ENCODE measurements around the gene ST6GALNAC3.

Gene ST6GALNAC3

DNA sequence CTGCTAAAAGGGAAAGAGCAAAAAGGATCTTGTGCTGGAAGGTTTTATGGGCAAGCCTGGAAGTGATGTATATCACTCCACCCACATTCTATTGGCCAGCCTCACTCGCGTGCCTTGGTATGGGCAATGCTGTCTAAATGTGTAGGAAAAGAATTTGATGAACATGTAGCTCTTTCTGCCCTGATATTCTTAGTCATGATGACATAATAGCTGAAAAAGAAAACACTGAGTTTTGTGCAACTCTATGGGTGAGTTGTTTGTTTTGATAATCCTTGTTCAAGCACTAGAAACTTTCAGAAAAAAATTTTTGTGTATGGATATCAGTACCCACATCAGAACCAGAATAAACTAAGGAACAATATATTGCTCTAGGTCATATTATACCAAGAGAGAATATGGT is 561.2 kb downstream of the ST6GALNAC3 start:
- H3K27ac ChIP-seq (ENCODE audit: low read depth, low read length) = no peak overlapping the region

DNA sequence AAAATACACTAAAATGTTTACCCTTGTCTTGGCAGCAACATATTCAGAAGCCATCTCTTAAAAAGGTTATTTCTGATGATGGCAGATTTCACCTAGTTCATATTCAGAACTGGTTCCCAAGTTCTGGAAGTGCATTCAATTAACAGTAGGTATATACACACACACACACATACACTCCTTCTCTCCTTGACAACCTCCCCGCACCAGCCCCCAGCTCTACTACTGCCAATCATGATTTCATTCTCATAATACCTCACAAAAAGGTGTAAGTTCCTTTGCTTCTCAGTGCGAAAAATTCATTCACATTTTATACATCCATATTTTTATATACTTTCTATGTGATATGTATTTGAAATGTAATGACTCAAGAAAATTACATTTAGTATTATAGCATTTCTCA is 564.6 kb downstream of the ST6GALNAC3 start:
- no peaks in the 10 kb centered on the region for H3K27me3 ChIP-seq (ENCODE audit: control insufficient read depth, low read length)
- no peaks in the 10 kb centered on the region for H3F3A ChIP-seq (ENCODE audit: control insufficient read depth, insufficient read depth)
- TF ChIP-seq, protein P1, sequence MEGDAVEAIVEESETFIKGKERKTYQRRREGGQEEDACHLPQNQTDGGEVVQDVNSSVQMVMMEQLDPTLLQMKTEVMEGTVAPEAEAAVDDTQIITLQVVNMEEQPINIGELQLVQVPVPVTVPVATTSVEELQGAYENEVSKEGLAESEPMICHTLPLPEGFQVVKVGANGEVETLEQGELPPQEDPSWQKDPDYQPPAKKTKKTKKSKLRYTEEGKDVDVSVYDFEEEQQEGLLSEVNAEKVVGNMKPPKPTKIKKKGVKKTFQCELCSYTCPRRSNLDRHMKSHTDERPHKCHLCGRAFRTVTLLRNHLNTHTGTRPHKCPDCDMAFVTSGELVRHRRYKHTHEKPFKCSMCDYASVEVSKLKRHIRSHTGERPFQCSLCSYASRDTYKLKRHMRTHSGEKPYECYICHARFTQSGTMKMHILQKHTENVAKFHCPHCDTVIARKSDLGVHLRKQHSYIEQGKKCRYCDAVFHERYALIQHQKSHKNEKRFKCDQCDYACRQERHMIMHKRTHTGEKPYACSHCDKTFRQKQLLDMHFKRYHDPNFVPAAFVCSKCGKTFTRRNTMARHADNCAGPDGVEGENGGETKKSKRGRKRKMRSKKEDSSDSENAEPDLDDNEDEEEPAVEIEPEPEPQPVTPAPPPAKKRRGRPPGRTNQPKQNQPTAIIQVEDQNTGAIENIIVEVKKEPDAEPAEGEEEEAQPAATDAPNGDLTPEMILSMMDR (IDR thresholded peaks at IDR 0.05; ENCODE audit: low read depth, low read length, poor library complexity, severe bottlenecking) = no peak
- no peak for TF ChIP-seq EZH2phosphoT487 (IDR thresholded peaks at IDR 0.05; ENCODE audit: borderline replicate concordance, low read length)
- H3K79me2 ChIP-seq (ENCODE audit: control insufficient read depth, low read length) = no peaks in the 10 kb centered on the region
- no peak overlapping the region for H3K4me2 ChIP-seq (ENCODE audit: low read length)
- H3K4me1 ChIP-seq (ENCODE audit: control insufficient read depth, low read length) = no peaks in the 10 kb centered on the region
- H3K27ac ChIP-seq (ENCODE audit: low read depth, low read length) = no peak overlapping the region
- H3K9me3 ChIP-seq (ENCODE audit: control insufficient read depth, insufficient read depth, low read length) = no peaks in the 10 kb centered on the region
- no peaks in the 10 kb centered on the region for H4K20me1 ChIP-seq (ENCODE audit: control insufficient read depth, insufficient read depth, low read depth, low read length)
- no peaks in the 10 kb centered on the region for H3K36me3 ChIP-seq (ENCODE audit: control insufficient read depth, low read length)
- no peaks in the 10 kb centered on the region for H3K9me2 ChIP-seq (replicated peaks; ENCODE audit: control insufficient read depth, low read length)
- H3K4me3 ChIP-seq (ENCODE audit: low read length) = no peak overlapping the region

More for the DNA sequence above, 561.2 kb downstream of the ST6GALNAC3 start:
- Histone ChIP-seq H3K4me3 (ENCODE audit: low read length) (no peak overlapping the region), H3K27me3 (ENCODE audit: control insufficient read depth, low read length) (no peaks in the 10 kb centered on the region), H4K20me1 (ENCODE audit: control insufficient read depth, insufficient read depth, low read depth, low read length) (no peaks in the 10 kb centered on the region), H3F3A (ENCODE audit: control insufficient read depth, insufficient read depth) (no peaks in the 10 kb centered on the region), H3K9me3 (ENCODE audit: control insufficient read depth, insufficient read depth, low read length) (no peaks in the 10 kb centered on the region), H3K9me2 (replicated peaks; ENCODE audit: control insufficient read depth, low read length) (no peaks in the 10 kb centered on the region), H3K36me3 (ENCODE audit: control insufficient read depth, low read length) (no peaks in the 10 kb centered on the region), H3K4me1 (ENCODE audit: control insufficient read depth, low read length) (no peaks in the 10 kb centered on the region), H3K79me2 (ENCODE audit: control insufficient read depth, low read length) (no peaks in the 10 kb centered on the region), H3K4me2 (ENCODE audit: low read length) (no peak overlapping the region)
- no peak for TF ChIP-seq EZH2phosphoT487 (IDR thresholded peaks at IDR 0.05; ENCODE audit: borderline replicate concordance, low read length)
- TF ChIP-seq, protein P1 (IDR thresholded peaks at IDR 0.05; ENCODE audit: low read depth, low read length, poor library complexity, severe bottlenecking) = no peak

DNA sequence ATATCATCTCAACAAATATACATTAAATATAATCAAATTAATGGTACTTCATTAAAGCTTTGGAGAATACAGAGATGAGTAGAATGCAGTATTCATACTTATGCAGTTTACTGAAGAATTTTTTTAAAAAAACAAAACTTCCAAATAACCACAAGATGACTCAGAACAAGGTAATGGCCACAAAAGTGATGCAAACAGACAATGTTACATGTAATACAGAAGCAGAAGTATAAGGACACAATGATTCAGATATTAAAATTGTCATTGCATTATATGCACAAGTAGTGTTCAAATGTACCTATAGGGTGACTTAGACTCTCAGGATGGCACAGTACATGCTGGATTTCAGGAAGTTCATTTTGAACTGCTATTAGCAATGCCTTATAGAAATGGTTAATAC is 565.5 kb downstream of the ST6GALNAC3 start:
- Histone ChIP-seq H3K9me2 (replicated peaks; ENCODE audit: control insufficient read depth, low read length) (no peaks in the 10 kb centered on the region), H3K79me2 (ENCODE audit: control insufficient read depth, low read length) (no peaks in the 10 kb centered on the region), H3K36me3 (ENCODE audit: control insufficient read depth, low read length) (no peaks in the 10 kb centered on the region), H3K27ac (ENCODE audit: low read depth, low read length) (no peak overlapping the region), H3K4me2 (ENCODE audit: low read length) (no peak overlapping the region), H4K20me1 (ENCODE audit: control insufficient read depth, insufficient read depth, low read depth, low read length) (no peaks in the 10 kb centered on the region), H3K4me3 (ENCODE audit: low read length) (no peak overlapping the region), H3K4me1 (ENCODE audit: control insufficient read depth, low read length) (no peaks in the 10 kb centered on the region), H3K9me3 (ENCODE audit: control insufficient read depth, insufficient read depth, low read length) (no peaks in the 10 kb centered on the region), H3K27me3 (ENCODE audit: control insufficient read depth, low read length) (no peaks in the 10 kb centered on the region), H3F3A (ENCODE audit: control insufficient read depth, insufficient read depth) (no peaks in the 10 kb centered on the region)
- TF ChIP-seq EZH2phosphoT487 (IDR thresholded peaks at IDR 0.05; ENCODE audit: borderline replicate concordance, low read length) = no peak
- TF ChIP-seq, protein P1 (IDR thresholded peaks at IDR 0.05; ENCODE audit: low read depth, low read length, poor library complexity, severe bottlenecking) = no peak

DNA sequence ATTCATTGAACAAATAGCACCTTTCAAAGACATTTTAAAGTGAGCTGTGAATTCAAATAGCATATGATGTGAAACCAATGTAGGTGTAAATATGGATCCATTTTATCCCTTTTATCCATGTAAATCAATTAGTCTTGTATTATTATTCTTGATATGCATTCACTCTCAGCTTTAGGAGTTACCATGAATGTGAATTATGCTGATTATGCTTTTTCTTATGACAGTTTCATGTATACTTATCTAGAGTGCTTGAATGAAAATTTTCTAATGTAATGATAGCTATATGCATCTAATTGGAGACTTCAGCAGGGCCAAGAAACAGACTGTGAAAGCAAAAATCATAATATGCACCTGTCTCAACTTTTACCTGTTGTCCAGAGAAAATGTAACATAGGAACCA is 566.2 kb downstream of the ST6GALNAC3 start:
- Histone ChIP-seq H3K27me3 (ENCODE audit: control insufficient read depth, low read length) (no peaks in the 10 kb centered on the region), H3K79me2 (ENCODE audit: control insufficient read depth, low read length) (no peaks in the 10 kb centered on the region), H3K27ac (ENCODE audit: low read depth, low read length) (no peak overlapping the region), H3K4me3 (ENCODE audit: low read length) (no peak overlapping the region), H3K4me2 (ENCODE audit: low read length) (no peak overlapping the region), H3K4me1 (ENCODE audit: control insufficient read depth, low read length) (no peaks in the 10 kb centered on the region), H4K20me1 (ENCODE audit: control insufficient read depth, insufficient read depth, low read depth, low read length) (no peaks in the 10 kb centered on the region), H3K9me2 (replicated peaks; ENCODE audit: control insufficient read depth, low read length) (no peaks in the 10 kb centered on the region), H3F3A (ENCODE audit: control insufficient read depth, insufficient read depth) (no peaks in the 10 kb centered on the region), H3K36me3 (ENCODE audit: control insufficient read depth, low read length) (no peaks in the 10 kb centered on the region), H3K9me3 (ENCODE audit: control insufficient read depth, insufficient read depth, low read length) (no peaks in the 10 kb centered on the region)
- TF ChIP-seq, protein P1 (IDR thresholded peaks at IDR 0.05; ENCODE audit: low read depth, low read length, poor library complexity, severe bottlenecking) = no peak
- TF ChIP-seq EZH2phosphoT487 (IDR thresholded peaks at IDR 0.05; ENCODE audit: borderline replicate concordance, low read length) = no peak
